Endothelial cell of umbilical vein (primary cell): Measurements from ENCODE around the gene STX8.

Experiments used
- CTCF ChIP-seq, 2 donors: IDR thresholded peaks; 1 replicate in 1 of 2; 2 replicates in 1 of 2; pipeline ENCODE4 v1.5.1; 2011; ENCODE audit warnings: low read length in 2 of 2, mild to moderate bottlenecking in 2 of 2, moderate library complexity in 2 of 2, control low read depth in 1 of 2, inconsistent platforms in 1 of 2, low read depth in 1 of 2; ENCODE audit not compliant: insufficient read depth in 1 of 2; ENCODE audit errors: extremely low read depth in 1 of 2
- EZH2 ChIP-seq: IDR thresholded peaks from 2 replicates; pipeline ENCODE4 v1.6.1; 2012; ENCODE audit warnings: borderline replicate concordance, low read depth, mild to moderate bottlenecking, moderate library complexity, low read length, inconsistent platforms; ENCODE audit not compliant: severe bottlenecking
- GATA2 ChIP-seq: IDR thresholded peaks from 2 replicates; pipeline ENCODE4 v1.7.0; 2011; ENCODE audit warnings: low read depth, mild to moderate bottlenecking, moderate library complexity, mixed read lengths, low read length; ENCODE audit not compliant: insufficient read length, insufficient read depth
- MAX ChIP-seq: IDR thresholded peaks from 2 replicates; pipeline ENCODE4 v1.6.1; 2011; ENCODE audit not compliant: insufficient read depth, insufficient read length
- POLR2A ChIP-seq: IDR thresholded peaks from 2 replicates; pipeline ENCODE4 v1.6.1; 2012; ENCODE audit warnings: low read depth, mild to moderate bottlenecking, control low read depth, low read length

- TF ChIP-seq CTCF (IDR thresholded peaks at IDR 0.05; ENCODE audit: extremely low read depth in 1 of 2, insufficient read depth in 1 of 2, low read depth in 1 of 2, low read length in 2 of 2) (no peak), POLR2A (no peak), GATA2 (no peak), EZH2 (no peak), MAX (no peak)
Observed at GRCh38 chr17:9292561-9292941, 283.1 kb downstream of the STX8 start.
